Measurements from ENCODE around the gene COPZ1. TPM values are rescaled to one million over a fixed set of nuclear protein-coding genes. Genes with fewer than 3 reads are reported as not detected.

Gene COPZ1
- total RNA-seq, 4 donors from 2014 or later, result 181 to 284 (median 236) TPM

GRCh38 chr12:54368709-54369596 lies 44.0 kb downstream of the COPZ1 start:
- H3K27ac ChIP-seq, result peak overlapping the region in 1 of 3 donors; percentile 63
- TF ChIP-seq, protein P1, sequence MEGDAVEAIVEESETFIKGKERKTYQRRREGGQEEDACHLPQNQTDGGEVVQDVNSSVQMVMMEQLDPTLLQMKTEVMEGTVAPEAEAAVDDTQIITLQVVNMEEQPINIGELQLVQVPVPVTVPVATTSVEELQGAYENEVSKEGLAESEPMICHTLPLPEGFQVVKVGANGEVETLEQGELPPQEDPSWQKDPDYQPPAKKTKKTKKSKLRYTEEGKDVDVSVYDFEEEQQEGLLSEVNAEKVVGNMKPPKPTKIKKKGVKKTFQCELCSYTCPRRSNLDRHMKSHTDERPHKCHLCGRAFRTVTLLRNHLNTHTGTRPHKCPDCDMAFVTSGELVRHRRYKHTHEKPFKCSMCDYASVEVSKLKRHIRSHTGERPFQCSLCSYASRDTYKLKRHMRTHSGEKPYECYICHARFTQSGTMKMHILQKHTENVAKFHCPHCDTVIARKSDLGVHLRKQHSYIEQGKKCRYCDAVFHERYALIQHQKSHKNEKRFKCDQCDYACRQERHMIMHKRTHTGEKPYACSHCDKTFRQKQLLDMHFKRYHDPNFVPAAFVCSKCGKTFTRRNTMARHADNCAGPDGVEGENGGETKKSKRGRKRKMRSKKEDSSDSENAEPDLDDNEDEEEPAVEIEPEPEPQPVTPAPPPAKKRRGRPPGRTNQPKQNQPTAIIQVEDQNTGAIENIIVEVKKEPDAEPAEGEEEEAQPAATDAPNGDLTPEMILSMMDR (IDR thresholded peaks at IDR 0.05), result peak; percentile 47 to 83 (median 76)
- no peak for TF ChIP-seq POLR2A (IDR thresholded peaks at IDR 0.05)

GRCh38 chr12:54369597-54370131 lies 44.7 kb downstream of the COPZ1 start:
- Histone ChIP-seq H3K4me3 (replicated peaks in 1 of 3) (peak overlapping the region in 1 of 3 donors; percentile 15), H3K27ac (peak overlapping the region in 2 of 3 donors; percentile 63 to 67), H3K36me3 (peaks cover 8 to 18% of the 10 kb centered on the region in 2 donors), H3K27me3 (no peaks in the 10 kb centered on the region), H3K4me1 (peaks cover 17 to 48% of the 10 kb centered on the region in 2 donors), H3K9me3 (no peaks in the 10 kb centered on the region)
- no peak for DNase-seq
- intact Hi-C loops (cut with DNase I), result loop anchor here (10.0 kb wide), 1 partner anchor 115 kb away; no protein-coding TSS in a partner anchor
- 62 to 78% methylated on average over 14 to 21 of the region's 21 CpGs for WGBS, 2 donors
- no peak for TF ChIP-seq POLR2A (IDR thresholded peaks at IDR 0.05)
- TF ChIP-seq, protein P1 (IDR thresholded peaks at IDR 0.05), result no peak

More at GRCh38 chr12:54368709-54369596, 44.0 kb downstream of the COPZ1 start:
- Histone ChIP-seq H3K27me3 (no peaks in the 10 kb centered on the region), H3K9me3 (no peaks in the 10 kb centered on the region), H3K4me3 (replicated peaks in 1 of 3) (no peak overlapping the region), H3K4me1 (peaks cover 14 to 42% of the 10 kb centered on the region in 2 donors), H3K36me3 (peaks cover 8 to 18% of the 10 kb centered on the region in 2 donors)
- 46 to 47% methylated on average over 40 of the region's 40 CpGs for WGBS, 2 donors
- intact Hi-C loops (cut with DNase I), result loop anchor here (10.0 kb wide), 1 partner anchor 114 kb away; no protein-coding TSS in a partner anchor
- peak; percentile 86 to 92 for DNase-seq

DNA sequence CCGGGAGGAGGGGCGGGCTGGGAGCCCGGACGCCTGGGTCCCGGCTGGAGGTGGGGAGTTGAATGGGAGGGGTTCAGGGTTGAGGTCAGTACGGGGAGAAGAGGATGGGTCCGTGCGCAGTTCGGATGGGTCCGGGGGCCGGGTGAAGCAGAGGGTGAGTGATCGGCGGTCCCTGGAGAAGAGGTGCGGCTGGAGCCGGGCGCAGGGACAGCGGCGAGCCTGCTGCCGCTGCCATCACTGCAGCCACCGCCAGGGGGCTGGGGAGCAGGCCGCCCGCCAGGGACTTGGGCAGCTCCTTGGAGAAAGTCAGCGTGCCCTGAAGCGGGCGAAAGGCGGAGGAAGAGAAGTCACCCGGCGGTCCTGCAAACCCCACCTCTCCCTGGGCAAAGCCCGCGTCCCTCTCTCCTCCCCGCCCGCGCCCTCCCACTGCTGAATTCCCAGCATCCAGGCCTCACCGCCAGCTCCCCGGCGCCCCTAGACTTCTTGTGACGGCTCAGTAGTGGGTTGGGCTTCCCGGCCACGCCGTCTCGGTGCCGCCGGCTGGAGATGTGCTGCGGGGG lies 45.3 kb downstream of the COPZ1 start:
- peak overlapping the region in 2 of 3 donors; percentile 63 to 67 for H3K27ac ChIP-seq
- peak overlapping the region in 1 of 3 donors; percentile 15 for H3K4me3 ChIP-seq (replicated peaks in 1 of 3)
- H3K27me3 ChIP-seq, result no peaks in the 10 kb centered on the region
- TF ChIP-seq POLR2A (IDR thresholded peaks at IDR 0.05), result no peak
- TF ChIP-seq, protein P1 (IDR thresholded peaks at IDR 0.05), result peak; percentile 79 to 95 (median 88)
- H3K4me1 ChIP-seq, result peaks cover 22 to 54% of the 10 kb centered on the region in 2 donors
- no peaks in the 10 kb centered on the region for H3K9me3 ChIP-seq
- intact Hi-C loops (cut with DNase I), result no loop called here
- DNase-seq, result peak; percentile 82 to 86
- peaks cover 8 to 18% of the 10 kb centered on the region in 2 donors for H3K36me3 ChIP-seq
- WGBS, 2 donors, result 16 to 18% methylated on average over 9 to 37 of the region's 44 CpGs

DNA sequence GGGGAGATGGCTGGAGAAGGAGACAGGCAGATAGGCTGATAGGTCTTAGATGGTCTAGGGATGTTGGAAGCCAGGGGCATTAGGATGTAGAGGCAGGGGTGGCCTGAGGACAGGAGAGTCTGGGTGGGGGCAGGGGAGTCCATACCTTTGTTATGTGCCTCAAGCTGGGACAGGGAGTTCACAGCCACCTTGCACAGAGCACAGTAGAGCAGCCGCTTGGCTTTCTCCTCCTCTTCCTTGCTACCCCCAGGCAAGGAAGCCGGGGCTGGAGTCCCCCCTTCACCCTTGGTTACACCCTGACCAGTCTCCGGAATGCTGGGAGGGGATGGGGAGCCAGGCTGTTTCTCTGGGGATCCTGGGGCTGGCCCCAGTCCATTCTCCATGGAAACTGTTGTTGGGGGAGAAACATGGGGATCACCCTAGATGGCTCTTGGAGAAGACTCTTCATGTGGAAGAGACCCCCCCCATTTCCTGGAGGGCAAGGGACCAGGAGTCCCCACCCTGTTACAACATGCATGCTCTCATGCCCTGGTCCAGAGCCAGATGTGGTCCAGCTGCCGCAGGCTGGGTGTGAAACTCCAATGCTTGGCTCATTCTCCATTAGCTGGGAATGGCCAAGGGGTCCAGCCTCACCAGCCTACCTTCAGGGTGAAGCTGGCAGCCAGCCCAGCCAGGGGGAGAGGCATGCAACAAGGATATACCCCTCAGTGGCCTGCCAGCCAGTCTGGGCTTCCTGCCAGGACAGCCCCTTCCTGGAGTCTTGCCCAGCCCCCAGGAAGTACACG lies 46.6 kb downstream of the COPZ1 start:
- WGBS, 2 donors, result 35 to 53% methylated on average over 5 of the region's 5 CpGs
- TF ChIP-seq, protein P1 (IDR thresholded peaks at IDR 0.05), result no peak
- no peak for TF ChIP-seq POLR2A (IDR thresholded peaks at IDR 0.05)
- Histone ChIP-seq H3K4me1 (peaks cover 25 to 67% of the 10 kb centered on the region in 2 donors), H3K36me3 (peaks cover 8 to 18% of the 10 kb centered on the region in 2 donors), H3K27me3 (no peaks in the 10 kb centered on the region), H3K27ac (peak overlapping the region in 2 of 3 donors; percentile 47 to 67), H3K4me3 (replicated peaks in 1 of 3) (no peak overlapping the region), H3K9me3 (no peaks in the 10 kb centered on the region)
- peak; percentile 55 to 71 for DNase-seq
- intact Hi-C loops (cut with DNase I), result no loop called here

Data from thyroid gland (tissue), 4 donors.